Chondrocyte (in vitro differentiated cells): ENCODE data around the gene DYRK2. TPM values are rescaled to one million over a fixed set of nuclear protein-coding genes. Genes with fewer than 3 reads are reported as not detected.

ENCODE experiments used
- DNase-seq: peaks from one replicate; pipeline ENCODE4 v3.0.0; 2021; ENCODE audit warnings: mixed read lengths, low spot score
- H3K27ac Mint-ChIP-seq: one replicate; pipeline ENCODE4 v1.8.0; 2021; ENCODE audit warnings: mild to moderate bottlenecking, moderate library complexity, mixed read lengths; ENCODE audit not compliant: unreplicated experiment
- H3K27me3 Mint-ChIP-seq: 2 replicates; pipeline ENCODE4 v1.8.0; 2021; ENCODE audit warnings: low read depth, mixed read lengths
- H3K36me3 Mint-ChIP-seq: 2 replicates; pipeline ENCODE4 v1.8.0; 2021; ENCODE audit warnings: low read depth, mixed read lengths
- H3K4me1 Mint-ChIP-seq: 2 replicates; pipeline ENCODE4 v1.8.0; 2021; ENCODE audit warnings: low read depth, mild to moderate bottlenecking, mixed read lengths
- H3K4me3 Mint-ChIP-seq: one replicate; pipeline ENCODE4 v1.8.0; 2021; ENCODE audit warnings: mild to moderate bottlenecking, moderate library complexity, mixed read lengths; ENCODE audit not compliant: unreplicated experiment
- H3K9me3 Mint-ChIP-seq: 2 replicates; pipeline ENCODE4 v1.8.0; 2021; ENCODE audit warnings: low read depth, mixed read lengths
- CTCF ChIP-seq: fragments of 200-600 bp; sonication (generic); IDR thresholded peaks from 2 replicates; pipeline ENCODE4 v1.5.0; 2021; ENCODE audit warnings: antibody characterized with exemption, mild to moderate bottlenecking, moderate library complexity
- total RNA-seq: library from RNA; stranded (reverse); gene quantifications from 3 replicates; pipeline ENCODE4 v1.2.1, GENCODE V29; 2021

Gene DYRK2
- total RNA-seq, 1 donor from 2014 or later: 54.1 TPM

- Mint-ChIP-seq H3K4me1 (peaks cover 47% of the 10 kb centered on the region), H3K9me3 (no peaks in the 10 kb centered on the region), H3K36me3 (peaks cover 4% of the 10 kb centered on the region), H3K27me3 (no peaks in the 10 kb centered on the region), H3K27ac (peak overlapping the region; percentile 97), H3K4me3 (peak overlapping the region; percentile 93)
- peak; percentile 94 for DNase-seq
- TF ChIP-seq CTCF: peak; percentile 66
Measured at GRCh38 chr12:67647799-67648520, 585 bp upstream of the DYRK2 start.

GRCh38 chr12:67649261-67649569 is 670 bp downstream of the DYRK2 start:
- DNase-seq: no peak
- H3K27me3 Mint-ChIP-seq: no peaks in the 10 kb centered on the region
- peak overlapping the region; percentile 88 for H3K4me3 Mint-ChIP-seq
- no peak for TF ChIP-seq CTCF
- peaks cover 9% of the 10 kb centered on the region for H3K36me3 Mint-ChIP-seq
- no peaks in the 10 kb centered on the region for H3K9me3 Mint-ChIP-seq
- peaks cover 60% of the 10 kb centered on the region for H3K4me1 Mint-ChIP-seq
- no peak overlapping the region for H3K27ac Mint-ChIP-seq

GRCh38 chr12:67649570-67650387 is 1.2 kb downstream of the DYRK2 start:
- no peak for DNase-seq
- peak overlapping the region; percentile 88 for H3K4me3 Mint-ChIP-seq
- H3K27me3 Mint-ChIP-seq: no peaks in the 10 kb centered on the region
- H3K9me3 Mint-ChIP-seq: no peaks in the 10 kb centered on the region
- H3K4me1 Mint-ChIP-seq: peaks cover 65% of the 10 kb centered on the region
- no peak for TF ChIP-seq CTCF
- H3K27ac Mint-ChIP-seq: peak overlapping the region; percentile 86
- peaks cover 14% of the 10 kb centered on the region for H3K36me3 Mint-ChIP-seq

- Mint-ChIP-seq H3K4me3 (peak overlapping the region; percentile 88), H3K9me3 (no peaks in the 10 kb centered on the region), H3K27ac (peak overlapping the region; percentile 86), H3K36me3 (peaks cover 14% of the 10 kb centered on the region), H3K27me3 (no peaks in the 10 kb centered on the region), H3K4me1 (peaks cover 70% of the 10 kb centered on the region)
- no peak for DNase-seq
- TF ChIP-seq CTCF: no peak
Measured at GRCh38 chr12:67650388-67651131, 2.0 kb downstream of the DYRK2 start.

GRCh38 chr12:67651132-67651695 is 2.7 kb downstream of the DYRK2 start:
- Mint-ChIP-seq H3K27ac (peak overlapping the region; percentile 86), H3K36me3 (peaks cover 14% of the 10 kb centered on the region)
- no peak for DNase-seq

More at GRCh38 chr12:67651132-67651695, 2.7 kb downstream of the DYRK2 start:
- TF ChIP-seq CTCF: peak; percentile 77
- H3K9me3 Mint-ChIP-seq: no peaks in the 10 kb centered on the region
- peaks cover 71% of the 10 kb centered on the region for H3K4me1 Mint-ChIP-seq
- no peaks in the 10 kb centered on the region for H3K27me3 Mint-ChIP-seq
- peak overlapping the region; percentile 88 for H3K4me3 Mint-ChIP-seq
